DMS79 treated with DMSO at 0.1 percent for 48 hours (cell line): Measurements from ENCODE around the gene PTPMT1.
"Not testable (repeated sequence)": the region's sequence is repeated elsewhere in the genome, so short reads cannot be mapped to it uniquely, and the experiment has no call there.

Experiments
- DNase-seq: peaks from one replicate; lab custom pipeline; 2025; lab: John Stamatoyannopoulos, UW

Gene PTPMT1, protein sequence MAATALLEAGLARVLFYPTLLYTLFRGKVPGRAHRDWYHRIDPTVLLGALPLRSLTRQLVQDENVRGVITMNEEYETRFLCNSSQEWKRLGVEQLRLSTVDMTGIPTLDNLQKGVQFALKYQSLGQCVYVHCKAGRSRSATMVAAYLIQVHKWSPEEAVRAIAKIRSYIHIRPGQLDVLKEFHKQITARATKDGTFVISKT

DNA sequence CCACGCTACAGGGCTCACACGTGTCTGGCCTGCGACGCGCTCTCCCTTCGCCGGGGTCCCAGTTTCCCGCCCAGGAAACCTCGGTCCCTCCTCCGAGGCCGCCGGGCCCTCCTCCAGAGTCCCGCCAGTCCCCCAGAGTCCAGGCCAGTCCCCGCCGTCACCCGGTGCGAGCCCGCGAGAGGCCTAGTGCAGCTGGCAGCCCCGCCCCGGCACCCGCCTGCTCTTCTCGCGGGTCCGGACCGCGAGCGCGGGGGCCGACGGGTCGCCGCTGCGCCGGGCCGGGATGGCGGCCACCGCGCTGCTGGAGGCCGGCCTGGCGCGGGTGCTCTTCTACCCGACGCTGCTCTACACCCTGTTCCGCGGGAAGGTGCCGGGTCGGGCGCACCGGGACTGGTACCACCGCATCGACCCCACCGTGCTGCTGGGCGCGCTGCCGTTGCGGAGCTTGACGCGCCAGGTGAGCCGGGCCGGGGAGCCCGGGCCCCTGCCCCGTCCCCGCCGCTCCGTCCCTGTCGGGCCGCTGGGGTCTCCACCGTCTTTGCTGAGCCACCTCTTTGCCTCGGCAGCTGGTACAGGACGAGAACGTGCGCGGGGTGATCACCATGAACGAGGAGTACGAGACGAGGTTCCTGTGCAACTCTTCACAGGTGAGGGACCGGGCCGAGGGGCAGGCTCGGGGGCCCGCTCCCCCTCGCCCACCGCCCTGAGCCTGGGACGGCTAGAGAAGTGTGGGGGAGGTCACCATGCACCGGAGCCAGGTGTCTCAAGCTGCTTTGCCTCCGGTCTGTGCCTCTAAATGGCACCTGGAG, at the start of gene PTPMT1:
Gene PTPMT1, plus strand, starts transcription at position 260 of the 809 bp plus-strand sequence. Its CDS starts 24 bp downstream, at position 284.
- DNase-seq: peak; percentile 37

- DNase-seq: no peak
Measured at GRCh38 chr11:47516155-47516554, 49.2 kb upstream of the PTPMT1 start.

- no peak for DNase-seq
Measured at GRCh38 chr11:47516984-47517853, 48.2 kb upstream of the PTPMT1 start.

GRCh38 chr11:47518212-47518964, 47.0 kb upstream of the PTPMT1 start:
- no peak for DNase-seq

DNA sequence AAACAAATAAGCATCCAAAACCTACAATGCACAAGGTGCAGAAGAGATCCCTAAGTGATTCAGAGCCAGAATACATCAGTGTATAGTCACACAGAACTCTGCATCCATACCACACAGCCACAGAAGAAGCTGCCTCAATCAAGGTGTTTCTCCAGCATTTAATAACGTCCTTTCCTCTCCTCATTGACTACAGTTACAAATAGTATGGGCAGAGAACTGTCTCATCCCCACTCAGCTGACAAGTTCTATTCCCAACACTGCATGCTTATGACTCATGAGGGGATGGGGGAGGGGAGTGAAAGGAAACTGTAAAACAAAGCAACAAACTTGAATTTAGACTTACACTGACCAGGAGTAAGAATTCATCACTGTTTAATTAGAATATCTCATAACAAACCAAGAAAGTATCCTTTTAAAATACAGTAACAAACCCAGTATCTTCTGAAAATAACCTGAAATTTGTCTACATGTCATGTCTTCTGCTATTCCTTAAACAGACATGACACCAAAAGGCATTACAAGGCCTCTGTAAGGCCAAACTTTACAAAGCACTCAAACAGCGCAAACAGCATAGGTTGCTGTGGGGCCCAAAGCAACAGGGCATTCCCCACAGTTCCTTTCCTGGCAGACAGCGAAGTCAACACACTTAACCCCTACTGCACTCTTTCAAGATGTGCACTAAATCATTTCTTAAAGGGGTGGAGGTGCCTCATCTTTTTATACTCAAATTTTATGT, 41.7 kb upstream of the PTPMT1 start:
- DNase-seq: no peak

- DNase-seq: no peak
Measured at GRCh38 chr11:47524291-47524874, 41.0 kb upstream of the PTPMT1 start.

- DNase-seq: not testable (repeated sequence)
Measured at GRCh38 chr11:47526032-47526431, 39.4 kb upstream of the PTPMT1 start.

- no peak for DNase-seq
Measured at GRCh38 chr11:47527186-47527585, 38.2 kb upstream of the PTPMT1 start.

- no peak for DNase-seq
Measured at GRCh38 chr11:47529951-47530350, 35.4 kb upstream of the PTPMT1 start.

DNA sequence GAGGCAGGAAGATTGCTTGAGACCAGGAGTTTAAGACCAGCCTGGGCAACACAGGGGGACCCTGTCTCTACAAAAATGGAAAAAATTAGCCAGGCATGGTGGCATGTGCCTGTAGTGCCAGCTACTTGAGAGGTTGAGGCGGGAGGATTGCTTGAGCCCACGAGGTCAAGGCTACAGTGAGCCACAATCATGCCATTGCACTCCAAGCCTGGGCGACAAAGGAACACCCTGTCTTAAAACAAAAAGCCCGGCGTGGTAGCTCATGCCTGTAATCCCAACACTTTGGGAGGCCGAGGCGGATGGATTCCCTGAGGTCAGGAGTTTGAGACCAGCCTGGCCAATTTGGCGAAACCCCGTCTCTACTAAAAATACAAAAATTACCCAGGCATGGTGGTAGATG, 34.7 kb upstream of the PTPMT1 start:
- not testable (repeated sequence) for DNase-seq

GRCh38 chr11:47531666-47532065, 33.7 kb upstream of the PTPMT1 start:
- no peak for DNase-seq

GRCh38 chr11:47532597-47533213, 32.7 kb upstream of the PTPMT1 start:
- DNase-seq: no peak

- DNase-seq: no peak
Measured at GRCh38 chr11:47533690-47534151, 31.7 kb upstream of the PTPMT1 start.

- DNase-seq: no peak
Measured at GRCh38 chr11:47534704-47535251, 30.6 kb upstream of the PTPMT1 start.

GRCh38 chr11:47536915-47537314, 28.5 kb upstream of the PTPMT1 start:
- DNase-seq: no peak

GRCh38 chr11:47538741-47539565, 26.4 kb upstream of the PTPMT1 start:
- DNase-seq: peak; percentile 80

DNA sequence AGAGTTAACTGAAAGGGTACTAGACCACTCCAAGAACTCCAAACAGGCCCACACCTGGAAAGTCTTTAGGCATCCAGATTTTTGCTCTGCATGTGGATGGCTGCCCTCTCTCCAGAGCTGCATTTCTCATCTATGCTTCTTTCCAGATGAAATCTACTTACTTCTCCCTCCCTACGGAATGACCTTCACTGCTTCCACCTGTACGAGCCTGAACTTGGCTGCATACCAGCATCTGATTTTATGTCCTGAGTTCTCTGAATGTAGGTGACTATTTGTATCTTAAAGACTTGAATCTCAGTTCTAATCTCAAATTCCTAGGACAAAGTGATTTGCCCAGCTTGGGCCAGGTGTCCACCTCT, 25.7 kb upstream of the PTPMT1 start:
- no peak for DNase-seq

- DNase-seq: no peak
Measured at GRCh38 chr11:47541070-47541469, 24.3 kb upstream of the PTPMT1 start.

DNA sequence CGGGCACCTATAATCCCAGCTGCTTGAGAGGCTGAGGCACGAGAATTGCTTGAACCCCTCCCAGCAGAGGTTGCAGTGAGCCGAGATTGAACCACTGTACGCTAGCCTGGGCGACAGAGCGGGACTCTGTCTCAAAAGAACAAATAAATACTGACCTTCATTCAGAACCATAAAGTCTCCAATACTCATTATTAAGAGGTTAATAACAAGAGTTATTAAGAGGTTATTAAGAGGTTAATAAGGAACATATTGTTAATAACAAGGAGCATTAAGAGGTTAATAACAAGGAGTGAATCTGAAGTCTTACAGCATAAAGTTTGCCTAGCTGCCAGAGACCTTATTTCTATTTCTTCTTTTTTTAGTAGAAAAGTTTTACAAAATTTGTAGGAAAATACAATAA, 20.1 kb upstream of the PTPMT1 start:
- DNase-seq: no peak
